GM21423 (cell line): ENCODE results near the gene RTL10.

Source experiments
- ATAC-seq: cut with Tn5 transposase; IDR thresholded peaks from one replicate; pipeline ENCODE4 v1.9.1; 2021; ENCODE audit warnings: mild to moderate bottlenecking, moderate library complexity; ENCODE audit not compliant: unreplicated experiment

Gene RTL10

GRCh38 chr22:19811811-19812771 is 42.6 kb downstream of the RTL10 start:
- ATAC-seq: no peak

GRCh38 chr22:19811211-19811621 is 43.5 kb downstream of the RTL10 start:
- ATAC-seq: no peak

- ATAC-seq: no peak
Measured at GRCh38 chr22:19810381-19811201, 44.1 kb downstream of the RTL10 start.

- no peak for ATAC-seq
Measured at GRCh38 chr22:19809741-19810140, 44.9 kb downstream of the RTL10 start.

- no peak for ATAC-seq
Measured at GRCh38 chr22:19808873-19809478, 45.7 kb downstream of the RTL10 start.

GRCh38 chr22:19807914-19808872 is 46.5 kb downstream of the RTL10 start:
- ATAC-seq: no peak

GRCh38 chr22:19807161-19807913 is 47.3 kb downstream of the RTL10 start:
- ATAC-seq: no peak

GRCh38 chr22:19806213-19807160 is 48.2 kb downstream of the RTL10 start:
- no peak for ATAC-seq

GRCh38 chr22:19805821-19806212 is 48.9 kb downstream of the RTL10 start:
- no peak for ATAC-seq
